Muscle layer of duodenum (tissue), 2 donors: ENCODE data around the gene OTOA.
"Not testable (repeated sequence)": the region's sequence is repeated elsewhere in the genome, so short reads cannot be mapped to it uniquely, and the experiment has no call there.

Source experiments
- H3K27ac ChIP-seq: one replicate; pipeline ENCODE4 v1.7.0; 2013; ENCODE audit warnings: mild to moderate bottlenecking, low read length
- H3K27me3 ChIP-seq: one replicate; pipeline ENCODE4 v1.7.0; 2013; ENCODE audit warnings: low read depth, mild to moderate bottlenecking, control low read depth, low read length
- H3K36me3 ChIP-seq, 2 donors: one replicate each; pipeline ENCODE4 v1.7.0; 2013; ENCODE audit warnings: low read length in 2 of 2, control low read depth in 1 of 2, mild to moderate bottlenecking in 1 of 2; ENCODE audit not compliant: insufficient read depth in 2 of 2, control insufficient read depth in 1 of 2
- H3K4me1 ChIP-seq, 2 donors: one replicate each; pipeline ENCODE4 v1.7.0; 2013; ENCODE audit warnings: low read length in 2 of 2, mild to moderate bottlenecking in 2 of 2, control low read depth in 1 of 2, moderate library complexity in 1 of 2; ENCODE audit not compliant: insufficient read depth in 2 of 2, control insufficient read depth in 1 of 2
- H3K4me3 ChIP-seq, 2 donors: one replicate each; pipeline ENCODE4 v1.7.0; 2013; ENCODE audit warnings: low read length in 2 of 2, low read depth in 1 of 2, mild to moderate bottlenecking in 1 of 2
- H3K9me3 ChIP-seq, 2 donors: one replicate each; pipeline ENCODE4 v1.7.0; 2013; ENCODE audit warnings: low read length in 2 of 2, control low read depth in 1 of 2, mild to moderate bottlenecking in 1 of 2; ENCODE audit not compliant: control insufficient read depth in 1 of 2
- donor health status: healthy.

The OTOA gene

DNA sequence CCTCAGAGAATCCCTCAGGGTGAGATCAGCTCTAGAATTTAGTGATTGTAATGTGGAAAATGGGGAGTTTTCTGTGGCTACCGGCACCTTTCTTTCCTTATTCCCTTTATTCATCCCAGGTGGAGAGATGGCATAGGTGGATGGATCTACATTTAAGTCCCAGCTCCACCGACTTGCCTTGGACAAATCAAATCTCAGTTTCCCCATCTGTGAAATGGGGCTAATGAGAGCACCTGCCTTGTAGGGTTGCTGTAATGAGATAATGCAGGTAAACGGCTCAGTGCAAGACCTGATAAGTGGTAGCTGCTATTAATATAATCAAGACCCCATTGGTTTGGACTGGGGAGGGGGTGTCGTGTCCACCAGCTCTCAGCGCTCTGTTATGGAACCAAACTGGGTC is 40.5 kb downstream of the OTOA start:
- Histone ChIP-seq H3K27ac (no peak overlapping the region), H3K9me3 (no peaks in the 10 kb centered on the region), H3K36me3 (no peaks in the 10 kb centered on the region), H3K27me3 (no peaks in the 10 kb centered on the region), H3K4me1 (no peaks in the 10 kb centered on the region), H3K4me3 (no peak overlapping the region)

DNA sequence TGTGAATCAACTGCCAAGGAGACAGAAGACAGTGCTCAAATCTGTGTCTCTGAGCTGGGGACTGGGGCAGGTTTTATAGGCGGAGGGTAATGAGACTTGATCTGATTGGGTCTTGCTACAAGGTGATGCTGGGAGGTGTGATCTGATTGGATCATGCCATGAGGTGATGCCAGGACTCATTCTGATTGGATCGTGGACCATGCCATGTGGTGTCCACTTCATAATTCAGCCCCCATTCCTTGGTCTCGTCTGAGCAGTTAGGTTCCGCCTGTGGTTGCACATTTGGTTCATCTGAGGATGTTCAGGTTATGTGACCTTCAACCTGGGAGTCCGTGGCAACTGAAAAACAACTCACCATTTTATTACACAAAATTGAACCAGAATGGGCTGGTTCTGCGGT is 41.0 kb downstream of the OTOA start:
- Histone ChIP-seq H3K4me3 (no peak overlapping the region), H3K9me3 (no peaks in the 10 kb centered on the region), H3K27ac (no peak overlapping the region), H3K36me3 (no peaks in the 10 kb centered on the region), H3K27me3 (no peaks in the 10 kb centered on the region), H3K4me1 (no peaks in the 10 kb centered on the region)

GRCh38 chr16:21708533-21709115 is 44.9 kb downstream of the OTOA start:
- Histone ChIP-seq H3K9me3 (no peaks in the 10 kb centered on the region), H3K27me3 (no peaks in the 10 kb centered on the region), H3K27ac (no peak overlapping the region), H3K4me3 (no peak overlapping the region), H3K4me1 (no peaks in the 10 kb centered on the region), H3K36me3 (no peaks in the 10 kb centered on the region)

DNA sequence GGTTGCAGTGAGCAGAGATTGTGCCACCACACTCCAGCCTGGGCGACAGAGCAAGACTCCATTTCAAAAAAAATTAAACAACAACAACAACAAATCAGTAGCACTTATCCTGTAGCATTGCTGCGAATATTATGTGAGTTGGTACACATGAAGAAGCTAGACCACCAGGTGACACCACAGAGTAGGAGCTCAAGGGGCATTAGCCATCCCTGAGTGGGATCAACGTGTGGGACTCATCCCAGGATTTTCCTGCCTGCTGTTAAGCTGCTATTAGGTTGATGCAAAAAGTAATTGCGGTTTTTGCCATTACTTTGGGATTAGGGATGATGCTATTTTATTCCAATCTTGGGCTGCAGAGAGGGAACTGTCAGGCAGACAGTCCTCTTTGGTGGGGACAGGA is 47.2 kb downstream of the OTOA start:
- H3K27me3 ChIP-seq, result no peaks in the 10 kb centered on the region
- H3K4me1 ChIP-seq, result no peaks in the 10 kb centered on the region
- H3K9me3 ChIP-seq, result no peaks in the 10 kb centered on the region
- H3K4me3 ChIP-seq, result no peak overlapping the region
- no peak overlapping the region for H3K27ac ChIP-seq
- H3K36me3 ChIP-seq, result no peaks in the 10 kb centered on the region

GRCh38 chr16:21713549-21714368 is 50.0 kb downstream of the OTOA start:
- Histone ChIP-seq H3K27me3 (no peaks in the 10 kb centered on the region), H3K36me3 (no peaks in the 10 kb centered on the region), H3K27ac (no peak overlapping the region), H3K4me3 (no peak overlapping the region), H3K4me1 (no peaks in the 10 kb centered on the region), H3K9me3 (no peaks in the 10 kb centered on the region)

DNA sequence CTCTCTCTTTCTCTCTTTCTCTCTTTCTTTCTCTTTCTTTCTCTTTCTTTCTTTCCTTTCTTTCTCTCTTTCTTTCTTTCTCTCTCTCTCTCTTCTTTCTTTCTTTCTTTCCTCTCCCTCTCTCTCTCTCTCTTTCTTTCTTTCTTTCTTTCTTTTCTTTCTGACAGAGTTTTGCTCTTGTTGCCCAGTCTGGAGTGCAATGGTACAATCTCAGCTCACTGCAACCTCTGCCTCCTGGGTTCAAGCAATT is 50.5 kb downstream of the OTOA start:
- H3K36me3 ChIP-seq, H3K27me3 ChIP-seq, H3K9me3 ChIP-seq, H3K4me3 ChIP-seq, H3K27ac ChIP-seq, H3K4me1 ChIP-seq: not testable (repeated sequence)

GRCh38 chr16:21717608-21718007 is 53.8 kb downstream of the OTOA start:
- Histone ChIP-seq H3K27ac (no peak overlapping the region), H3K4me1 (no peaks in the 10 kb centered on the region), H3K27me3 (no peaks in the 10 kb centered on the region), H3K36me3 (no peaks in the 10 kb centered on the region), H3K4me3 (no peak overlapping the region), H3K9me3 (no peaks in the 10 kb centered on the region)

GRCh38 chr16:21719283-21719682 is 55.5 kb downstream of the OTOA start:
- no peaks in the 10 kb centered on the region for H3K9me3 ChIP-seq
- no peak overlapping the region for H3K4me3 ChIP-seq
- H3K27ac ChIP-seq, result no peak overlapping the region
- H3K4me1 ChIP-seq, result no peaks in the 10 kb centered on the region
- no peaks in the 10 kb centered on the region for H3K27me3 ChIP-seq
- no peaks in the 10 kb centered on the region for H3K36me3 ChIP-seq

- Histone ChIP-seq H3K4me3 (no peak overlapping the region), H3K27ac (no peak overlapping the region), H3K4me1 (no peaks in the 10 kb centered on the region), H3K27me3 (no peaks in the 10 kb centered on the region), H3K36me3 (no peaks in the 10 kb centered on the region), H3K9me3 (no peaks in the 10 kb centered on the region)
Measured at GRCh38 chr16:21720533-21720932, 56.8 kb downstream of the OTOA start.

DNA sequence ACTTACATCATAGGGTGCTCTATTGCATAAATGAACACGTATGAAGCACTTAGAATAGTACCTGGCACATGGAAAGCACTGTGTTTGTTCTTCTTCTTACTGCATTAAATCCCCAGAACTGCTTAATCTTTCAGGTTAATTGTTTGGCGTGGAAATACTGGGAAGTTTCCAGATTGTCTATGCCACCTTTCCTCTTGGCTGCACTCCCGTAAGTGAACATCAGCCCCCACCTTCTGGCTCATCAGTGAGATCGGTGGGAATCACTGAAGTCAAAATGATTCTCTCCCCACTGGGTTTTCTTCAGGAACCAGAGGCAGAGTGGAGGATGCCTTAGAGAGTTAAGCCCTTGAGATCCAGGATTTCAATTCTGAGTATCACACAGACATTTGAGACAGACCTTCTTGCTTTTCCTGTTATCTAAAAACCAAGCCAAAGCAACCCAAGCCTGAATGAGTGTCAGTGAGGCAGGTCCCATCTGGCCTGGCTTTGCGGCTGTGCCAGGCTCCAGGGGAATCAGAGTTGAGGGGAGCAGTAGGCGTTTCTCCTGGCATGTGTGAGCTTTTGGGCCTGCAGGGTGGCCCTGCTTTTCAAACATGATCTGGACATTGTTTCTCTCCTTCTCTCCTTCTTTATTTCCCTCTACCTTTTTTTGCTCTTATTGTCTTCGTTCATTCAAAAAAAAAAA is 59.1 kb downstream of the OTOA start:
- no peaks in the 10 kb centered on the region for H3K36me3 ChIP-seq
- no peak overlapping the region for H3K27ac ChIP-seq
- no peaks in the 10 kb centered on the region for H3K9me3 ChIP-seq
- no peak overlapping the region for H3K4me3 ChIP-seq
- H3K27me3 ChIP-seq, result no peaks in the 10 kb centered on the region
- no peaks in the 10 kb centered on the region for H3K4me1 ChIP-seq

- no peaks in the 10 kb centered on the region for H3K4me1 ChIP-seq
- H3K4me3 ChIP-seq, result no peak overlapping the region
- H3K9me3 ChIP-seq, result no peaks in the 10 kb centered on the region
- H3K36me3 ChIP-seq, result no peaks in the 10 kb centered on the region
- H3K27me3 ChIP-seq, result no peaks in the 10 kb centered on the region
- no peak overlapping the region for H3K27ac ChIP-seq
Measured at GRCh38 chr16:21723532-21723931, 59.8 kb downstream of the OTOA start.
